Spleen (tissue), 7 donors: ENCODE results near the gene SYNDIG1.

Experiments
- CTCF ChIP-seq, 11 experiments: fragments of 200-600 bp in 7 of 11; fragments of 450-650 bp in 4 of 11; sonication (generic) in 4 of 11; IDR thresholded peaks in 8 of 11; conservative IDR thresholded peaks in 3 of 11; 1 replicate in 7 of 11; 2 replicates in 4 of 11; pipeline versions ENCODE4 v1.4.0 to v1.8.0; 2016 to 2021; ENCODE audit warnings: antibody characterized with exemption in 11 of 11, inconsistent platforms in 4 of 11, mild to moderate bottlenecking in 1 of 11
- POLR2A ChIP-seq, 3 donors: fragments of 450-650 bp; IDR thresholded peaks; one replicate each; pipeline ENCODE4 v1.5.1; 2017; ENCODE audit warnings: antibody characterized with exemption in 3 of 3, mild to moderate bottlenecking in 1 of 3
- POLR2AphosphoS5 ChIP-seq, 3 donors: sonication (generic); formaldehyde crosslinking; IDR thresholded peaks; one replicate each; pipeline ENCODE4 v1.5.1; 2017; ENCODE audit warnings: antibody characterized with exemption in 3 of 3
- donor health status: DM: no; HTN: no; CAD: no; lungs with moderate emphysema.
- donor health status: DM: no; HTN: no; CAD: no.
- donor health status: DM: no; HTN: no; CAD: no.

GRCh38 chr20:24472426-24472825 is 3.0 kb downstream of the SYNDIG1 start:
- TF ChIP-seq POLR2A (IDR thresholded peaks at IDR 0.05) (no peak), CTCF (IDR thresholded peaks at IDR 0.05 in 8 of 11, conservative IDR thresholded peaks at IDR 0.05 in 3 of 11) (no peak), POLR2AphosphoS5 (IDR thresholded peaks at IDR 0.05) (no peak)
